Measurements from ENCODE around the gene FAR2.

DNA sequence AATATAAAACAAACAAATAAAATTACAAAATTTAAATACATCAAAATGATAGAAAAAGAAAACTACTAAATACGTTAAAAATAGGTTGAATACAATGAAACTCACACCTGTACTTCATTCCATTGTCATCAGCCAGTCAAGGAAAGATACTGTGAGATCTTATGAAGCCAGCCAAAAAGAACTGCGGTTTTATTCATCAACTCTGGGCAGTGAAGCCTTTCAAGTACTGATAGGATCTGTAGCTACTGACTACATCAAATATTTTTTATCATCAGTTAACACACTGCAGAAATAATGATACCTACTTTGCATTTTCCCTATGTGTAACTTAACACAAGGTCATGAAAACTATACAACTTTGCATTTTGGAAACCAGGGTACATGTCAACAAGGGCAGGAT is 46.3 kb upstream of the FAR2 start:
- TF ChIP-seq CTCF (IDR thresholded peaks at IDR 0.05) (no peak), POLR2A (IDR thresholded peaks at IDR 0.05) (no peak)

All from testis (tissue), 2 donors.